Activated CD8-positive, alpha-beta memory T cell treated with anti-CD3 and anti-CD28 coated beads, Interleukin-2, amount 50 U/mL, for 24 hours (primary cell): Measurements from ENCODE around the gene HAGHL.

Experiments used
- DNase-seq: peaks from one replicate; pipeline ENCODE4 v3.0.0-alpha.2; 2020; ENCODE audit errors: extremely low read depth

HAGHL gene

GRCh38 chr16:759110-759910, 32.4 kb downstream of the HAGHL start:
- no peak for DNase-seq

- no peak for DNase-seq
Measured at GRCh38 chr16:760065-760464, 33.2 kb downstream of the HAGHL start.

- DNase-seq = no peak
Measured at GRCh38 chr16:760545-761343, 33.8 kb downstream of the HAGHL start, which contains the start of gene MSLN. MSLN (plus strand) TSS chr16:760734; CDS start chr16:762681, 1,947 bp downstream.

- no peak for DNase-seq
Measured at GRCh38 chr16:761625-762513, 35.0 kb downstream of the HAGHL start.

- DNase-seq = no peak
Measured at GRCh38 chr16:762595-763268, 35.8 kb downstream of the HAGHL start.

GRCh38 chr16:763369-764183, 36.7 kb downstream of the HAGHL start:
- DNase-seq = no peak

GRCh38 chr16:764184-764750, 37.4 kb downstream of the HAGHL start:
- no peak for DNase-seq

GRCh38 chr16:764848-765487, 38.1 kb downstream of the HAGHL start:
- DNase-seq = no peak

GRCh38 chr16:765488-765865, 38.6 kb downstream of the HAGHL start:
- no peak for DNase-seq

- no peak for DNase-seq
Measured at GRCh38 chr16:766008-766819, 39.3 kb downstream of the HAGHL start.

- no peak for DNase-seq
Measured at GRCh38 chr16:766820-767640, 40.1 kb downstream of the HAGHL start.

GRCh38 chr16:767743-768235, 40.9 kb downstream of the HAGHL start:
- DNase-seq = no peak

- no peak for DNase-seq
Measured at GRCh38 chr16:768428-768827, 41.5 kb downstream of the HAGHL start.

- DNase-seq = no peak
Measured at GRCh38 chr16:769184-769784, 42.4 kb downstream of the HAGHL start.

GRCh38 chr16:769934-770333, 43.0 kb downstream of the HAGHL start:
- DNase-seq = no peak

- DNase-seq = no peak
Measured at GRCh38 chr16:770411-770810, 43.5 kb downstream of the HAGHL start.

- DNase-seq = no peak
Measured at GRCh38 chr16:772959-773358, 46.1 kb downstream of the HAGHL start.
